Measurements from ENCODE around the gene CIZ1. TPM values are rescaled to one million over a fixed set of nuclear protein-coding genes. Genes with fewer than 3 reads are reported as not detected.

The CIZ1 gene
- total RNA-seq, 1 experiment from 2014 or later: 104 TPM

GRCh38 chr9:128149951-128150593 lies 41.3 kb downstream of the CIZ1 start:
- no peak overlapping the region for H3K9ac ChIP-seq (ENCODE audit: extremely low read depth, insufficient read length, low read length)
- H3K79me1 ChIP-seq (ENCODE audit: insufficient read depth, low read depth, low read length, poor library complexity, severe bottlenecking): no peaks in the 10 kb centered on the region
- no CpG with 5 or more reads among the region's 11 CpGs for WGBS (ENCODE audit: extremely low coverage, insufficient read length, low lambda C conversion rate)
- no peak overlapping the region for H3K56ac ChIP-seq (ENCODE audit: insufficient read length, low read depth, low read length)
- H2BK5ac ChIP-seq (ENCODE audit: insufficient read length, low read length): no peak overlapping the region
- no peak overlapping the region for H2BK12ac ChIP-seq (ENCODE audit: insufficient read length, low read depth, low read length)
- H3K14ac ChIP-seq (ENCODE audit: insufficient read depth, low read length): no peak overlapping the region
- H3K79me2 ChIP-seq (ENCODE audit: insufficient read depth, low read length): no peaks in the 10 kb centered on the region
- H3K4ac ChIP-seq (ENCODE audit: low read depth, low read length): no peak overlapping the region
- Mint-ChIP-seq H3K27me3 (ENCODE audit: low read depth) (peaks cover 10% of the 10 kb centered on the region), H3K4me3 (no peak overlapping the region; a peak in 2 of 5 replicates), H3K4me1 (peaks cover 11 to 18% of the 10 kb centered on the region in 2 experiments), H3K9me3 (no peaks in the 10 kb centered on the region), H3K36me3 (ENCODE audit: insufficient read depth in 1 of 3, low read depth in 3 of 3) (no peaks in the 10 kb centered on the region), H3K27ac (no peak overlapping the region)
- H2BK15ac ChIP-seq (ENCODE audit: low read depth, low read length): no peak overlapping the region
- H3T11ph ChIP-seq (ENCODE audit: low read length): no peak overlapping the region
- H4K5ac ChIP-seq (ENCODE audit: insufficient read length, low read depth, low read length): no peak overlapping the region
- H3K18ac ChIP-seq (ENCODE audit: insufficient read length, low read depth, low read length): no peak overlapping the region
- no peak for TF ChIP-seq CTCF (conservative IDR thresholded peaks at IDR 0.05)
- H2BK120ac ChIP-seq (ENCODE audit: low read depth, low read length, poor library complexity, severe bottlenecking): no peak overlapping the region
- H4K8ac ChIP-seq (replicated peaks; ENCODE audit: insufficient read length, low read depth, low read length): no peak overlapping the region
- no peak overlapping the region for H2AFZ ChIP-seq (ENCODE audit: low read length)
- no peak overlapping the region for H2AK5ac ChIP-seq (ENCODE audit: insufficient read length, low read length)
- no peaks in the 10 kb centered on the region for H3K9me3 ChIP-seq (ENCODE audit: control insufficient read depth, low read depth, low read length)
- H4K91ac ChIP-seq (ENCODE audit: insufficient read length, low read depth, low read length): no peak overlapping the region
- peak; percentile 20 for DNase-seq
- H2BK20ac ChIP-seq (ENCODE audit: low read depth, low read length, poor library complexity, severe bottlenecking): no peak overlapping the region
- H3K4me1 ChIP-seq (ENCODE audit: insufficient read depth, low read length): no peaks in the 10 kb centered on the region
- no peaks in the 10 kb centered on the region for H3K23me2 ChIP-seq (ENCODE audit: insufficient read length, low read depth, low read length, poor library complexity, severe bottlenecking)
- H3K4me2 ChIP-seq (ENCODE audit: insufficient read depth, insufficient read length, low read length): no peak overlapping the region
- no peak overlapping the region for H3K23ac ChIP-seq (ENCODE audit: insufficient read length, low read depth, low read length)
- no peaks in the 10 kb centered on the region for H3K27me3 ChIP-seq (ENCODE audit: insufficient read depth, low read length)
- no peaks in the 10 kb centered on the region for H4K20me1 ChIP-seq (ENCODE audit: control insufficient read depth, insufficient read depth, insufficient read length)
- no peak overlapping the region for H3K27ac ChIP-seq (ENCODE audit: insufficient read length, low read depth, low read length)

All from H9 (cell line).